Fibroblast of skin of left quadriceps (primary cell): ENCODE measurements around the gene TMBIM6.
"Not testable (repeated sequence)": the region's sequence is repeated elsewhere in the genome, so short reads cannot be mapped to it uniquely, and the experiment has no call there.

ENCODE experiments used
- DNase-seq, 2 experiments: peaks; one replicate each; pipeline ENCODE4 v3.0.0-alpha.2; 2013; ENCODE audit warnings: low read depth in 2 of 2

The TMBIM6 gene

GRCh38 chr12:49777341-49777740 lies 36.0 kb downstream of the TMBIM6 start:
- DNase-seq, result no peak

GRCh38 chr12:49777800-49778748 lies 36.7 kb downstream of the TMBIM6 start:
- no peak for DNase-seq

GRCh38 chr12:49779581-49779980 lies 38.2 kb downstream of the TMBIM6 start:
- DNase-seq, result no peak

DNA sequence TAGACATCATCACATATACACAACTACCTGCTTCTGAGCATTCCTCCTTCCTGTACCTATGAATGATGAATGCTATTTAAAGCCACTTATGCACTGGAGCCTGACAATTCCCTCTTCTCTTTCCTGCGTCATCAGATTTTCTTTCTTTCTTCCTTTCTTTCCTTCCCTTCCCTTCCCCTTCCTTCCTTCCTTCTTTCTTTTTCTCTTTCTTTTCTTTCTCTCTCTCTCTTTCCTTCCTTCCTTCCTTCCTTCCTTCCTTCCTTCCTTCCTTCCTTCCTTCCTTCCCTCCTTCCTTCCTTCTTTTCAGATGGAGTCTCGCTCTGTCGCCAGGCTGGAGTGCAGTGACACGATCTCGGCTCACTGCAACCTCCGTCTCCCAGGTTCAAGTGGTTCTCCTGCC lies 39.6 kb downstream of the TMBIM6 start:
- DNase-seq, result not testable (repeated sequence)

DNA sequence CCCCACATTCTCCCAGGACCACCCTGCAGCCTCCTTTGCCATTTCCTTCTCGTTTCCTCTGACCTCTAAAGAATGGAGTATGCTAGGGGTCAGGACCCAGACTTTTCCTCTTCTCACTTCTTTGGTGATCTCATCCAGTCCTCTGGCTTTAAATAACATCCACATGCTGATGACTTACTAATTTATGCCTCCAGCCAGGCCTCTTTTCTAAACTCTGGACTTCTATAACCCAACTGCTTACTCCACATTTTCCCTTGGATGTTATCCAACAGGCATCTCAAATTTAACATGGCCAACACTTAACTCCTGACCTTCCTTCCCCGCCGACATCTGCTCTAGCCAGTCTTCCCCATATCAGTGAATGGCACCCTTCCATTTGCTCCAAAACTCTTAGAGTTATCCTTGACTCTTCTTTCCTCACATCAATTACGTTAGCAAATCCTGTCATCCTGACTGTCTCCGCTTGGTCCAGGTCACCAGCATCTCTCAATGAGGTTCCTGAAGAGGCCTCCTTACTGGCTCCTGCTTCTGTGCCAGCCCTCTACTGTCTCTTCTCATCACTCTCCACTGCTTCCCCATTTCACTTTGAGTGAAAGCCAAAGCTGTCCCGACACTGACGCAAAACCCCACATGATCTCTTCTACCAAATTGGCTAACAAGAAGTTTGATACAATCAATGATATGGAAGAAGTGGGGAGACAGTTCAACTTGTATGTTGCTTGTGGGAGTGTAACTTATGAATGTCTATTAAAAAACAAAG lies 42.7 kb downstream of the TMBIM6 start:
- peak; percentile 18 to 23 for DNase-seq

DNA sequence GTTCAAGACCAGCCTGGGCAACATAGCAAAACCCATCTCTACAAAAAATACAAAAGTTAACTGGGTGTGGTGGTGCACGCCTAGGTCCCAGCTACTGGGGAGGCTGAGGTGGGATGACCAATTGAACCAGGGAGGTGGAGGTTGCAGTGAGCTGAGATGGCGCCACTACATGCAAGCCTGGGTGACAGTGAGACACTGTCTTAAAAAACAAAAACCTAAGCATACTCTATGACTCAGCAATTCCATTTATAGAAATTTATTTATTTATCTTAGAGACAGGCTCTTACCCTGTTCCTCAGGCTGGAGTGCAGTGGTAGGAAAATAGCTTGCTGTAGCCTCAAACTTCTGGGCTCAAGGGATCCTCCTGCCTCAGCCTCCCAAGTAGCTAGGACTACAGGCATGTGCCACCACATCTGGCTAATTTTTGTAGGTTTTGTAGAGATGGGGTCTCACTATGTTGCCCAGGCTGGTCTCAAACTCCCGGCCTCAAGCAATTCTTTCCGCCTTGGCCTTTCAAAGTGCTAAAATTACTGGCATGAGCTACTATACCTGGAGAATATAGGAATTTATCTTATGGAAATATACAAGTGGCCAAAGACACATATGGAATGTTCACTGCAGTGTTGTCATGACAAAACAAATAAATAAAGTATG lies 43.5 kb downstream of the TMBIM6 start:
- DNase-seq, result no peak

DNA sequence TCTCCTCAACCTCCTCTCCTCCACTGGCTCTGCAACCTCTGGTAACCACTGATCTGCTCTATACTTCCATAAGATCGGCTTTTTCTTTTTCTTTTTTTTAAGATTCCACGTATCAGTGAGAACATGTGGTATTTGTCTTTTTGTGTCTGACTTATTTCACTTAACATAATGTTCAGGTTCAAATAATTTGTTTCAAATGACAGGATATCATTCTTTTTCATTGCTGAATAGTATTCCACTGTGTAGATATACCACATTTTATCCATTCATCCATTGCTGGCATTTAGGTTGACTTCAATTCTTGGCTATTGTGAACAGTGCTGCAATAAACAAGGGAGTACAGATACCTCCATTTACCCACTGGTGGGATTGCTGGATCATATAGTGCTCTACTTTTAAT lies 46.3 kb downstream of the TMBIM6 start:
- DNase-seq, result no peak

DNA sequence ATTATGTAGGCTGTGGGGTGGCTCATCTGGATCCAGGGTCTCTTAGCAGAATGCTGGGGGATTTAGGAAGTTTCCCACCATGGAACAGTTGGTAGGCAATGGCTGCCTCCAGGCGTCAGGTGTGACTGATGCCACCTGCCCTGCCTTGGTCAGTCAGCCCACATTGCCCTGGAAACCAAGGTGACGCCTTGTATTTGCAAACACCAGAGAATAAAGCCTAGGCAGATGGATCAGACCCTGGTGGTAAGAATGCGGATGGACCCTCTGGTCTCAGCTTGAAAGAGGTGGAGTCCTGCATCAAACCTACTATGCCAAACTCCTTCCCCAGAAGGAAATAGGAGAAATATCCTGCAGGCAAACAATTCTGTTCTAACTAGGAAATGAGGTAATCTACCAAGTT lies 48.6 kb downstream of the TMBIM6 start:
- no peak for DNase-seq

- no peak for DNase-seq
Observed at GRCh38 chr12:49790741-49791555, 49.6 kb downstream of the TMBIM6 start.

DNA sequence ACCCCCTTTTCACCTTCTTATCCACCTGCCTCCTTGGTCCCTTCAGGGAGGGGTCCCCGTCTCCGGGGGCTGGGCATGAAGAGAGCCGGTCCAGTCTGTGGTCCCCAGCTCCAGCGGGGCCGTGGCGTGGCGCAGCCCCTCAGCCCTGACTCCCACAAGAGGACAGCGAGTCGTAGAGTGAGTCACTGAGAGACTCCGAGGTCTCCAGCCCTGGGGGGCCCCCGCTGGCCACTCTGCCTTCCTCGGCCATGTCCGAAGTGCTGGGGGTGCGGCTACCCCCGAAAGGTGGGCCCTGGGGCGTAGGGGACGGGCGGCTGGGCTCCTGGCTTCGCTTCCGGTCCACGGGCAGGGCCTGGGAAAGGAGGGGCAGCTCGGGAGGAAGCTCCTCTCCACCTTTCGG lies 50.3 kb downstream of the TMBIM6 start:
- no peak for DNase-seq

- no peak for DNase-seq
Observed at GRCh38 chr12:49792181-49792970, 51.0 kb downstream of the TMBIM6 start.

GRCh38 chr12:49792976-49793580 lies 51.7 kb downstream of the TMBIM6 start:
- DNase-seq, result no peak

- DNase-seq, result no peak
Observed at GRCh38 chr12:49793620-49794019, 52.3 kb downstream of the TMBIM6 start.

- no peak for DNase-seq
Observed at GRCh38 chr12:49794021-49794420, 52.7 kb downstream of the TMBIM6 start.

DNA sequence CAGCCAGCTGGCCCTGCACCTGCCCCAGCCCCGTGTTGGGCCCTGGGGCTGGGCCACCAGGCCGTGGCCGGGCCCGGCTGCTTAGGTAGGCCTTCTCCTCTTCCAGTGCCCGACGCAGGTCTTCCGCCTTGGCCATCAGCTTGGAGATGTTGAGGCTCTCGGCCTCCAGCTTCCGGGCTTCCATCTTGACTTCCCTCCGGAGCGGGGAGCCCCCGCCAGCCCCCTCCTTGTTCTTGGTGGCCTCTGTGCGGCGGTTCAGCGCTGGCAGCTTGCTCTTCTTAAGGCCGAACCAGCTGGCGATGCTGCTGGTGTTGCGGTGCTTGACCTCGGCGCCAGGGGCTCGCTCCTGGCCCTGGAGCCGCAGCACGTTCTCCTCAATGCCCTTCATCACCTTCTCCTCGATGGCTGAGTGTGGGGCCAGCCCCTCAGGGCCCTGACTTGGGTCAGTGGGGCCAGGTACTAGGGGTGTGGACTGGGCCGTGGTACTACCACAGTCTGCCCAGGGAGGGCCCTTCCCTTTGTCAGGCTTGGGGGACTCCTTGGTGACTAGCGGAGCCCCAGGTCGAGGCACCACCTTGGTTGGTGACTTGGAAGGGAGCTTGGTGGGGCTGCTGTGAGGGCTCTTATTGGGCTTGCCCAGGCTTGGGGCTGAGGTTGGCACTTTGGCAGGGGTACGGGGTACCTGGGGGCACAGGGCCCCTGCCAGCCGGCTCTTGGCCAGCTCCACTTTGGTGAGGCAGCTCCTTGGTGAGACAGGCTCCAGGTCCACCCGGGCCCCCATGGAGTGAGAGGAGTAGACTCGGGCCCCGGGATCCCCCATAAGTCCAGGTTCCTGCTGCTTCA lies 53.7 kb downstream of the TMBIM6 start:
- no peak for DNase-seq

DNA sequence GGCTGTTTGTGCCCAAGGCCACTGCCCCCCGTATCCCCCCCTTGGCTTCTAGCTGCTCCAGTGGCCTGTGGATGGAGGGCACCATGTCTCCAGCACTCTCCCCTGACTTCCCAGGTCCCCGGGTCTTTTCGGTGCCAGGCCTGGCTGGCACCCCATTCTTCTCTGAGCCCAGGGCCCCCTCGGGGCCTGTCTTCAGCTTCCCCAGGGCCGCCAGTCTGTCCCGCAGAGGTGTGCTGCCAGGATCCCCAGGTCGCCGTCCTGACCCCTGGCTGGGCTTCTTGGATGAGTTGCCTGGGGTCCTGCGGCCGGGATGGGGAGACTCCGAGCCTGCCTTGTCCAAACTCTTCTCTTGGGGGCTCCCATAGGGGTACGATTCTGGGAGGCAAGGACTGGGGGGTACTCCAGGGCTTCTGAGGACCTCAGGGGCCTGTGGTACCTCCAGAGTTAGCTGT lies 54.3 kb downstream of the TMBIM6 start:
- DNase-seq, result no peak

- DNase-seq, result no peak
Observed at GRCh38 chr12:49796155-49796554, 54.8 kb downstream of the TMBIM6 start.

GRCh38 chr12:49796606-49797448 lies 55.5 kb downstream of the TMBIM6 start:
- DNase-seq, result no peak
